Breast epithelium (tissue), 4 donors: Measurements from ENCODE around the gene ABCC1. TPM values are rescaled to one million over a fixed set of nuclear protein-coding genes. Genes with fewer than 3 reads are reported as not detected.
A peak's percentile ranks its signal among the peaks of the same experiment; 100 is the strongest.

Experiments used
- DNase-seq, 2 donors: peaks; one replicate each; pipeline ENCODE4 v3.0.0-alpha.2; 2019; ENCODE audit warnings: low spot score in 2 of 2
- H3K27ac ChIP-seq, 2 donors: fragments of 200-600 bp; sonication (generic) in 1 of 2; one replicate each; pipeline ENCODE4 v1.5.1; 2016 to 2019; ENCODE audit warnings: mild to moderate bottlenecking in 1 of 2
- H3K27me3 ChIP-seq, 2 donors: fragments of 200-600 bp; sonication (generic) in 1 of 2; one replicate each; pipeline versions ENCODE4 v1.5.1 to v1.6.0; 2017 to 2019; ENCODE audit warnings: control low read depth in 1 of 2, mild to moderate bottlenecking in 1 of 2
- H3K36me3 ChIP-seq: fragments of 200-600 bp; one replicate; pipeline ENCODE4 v1.5.1; 2019
- H3K4me1 ChIP-seq, 2 donors: fragments of 200-600 bp; sonication (generic); one replicate each; pipeline ENCODE4 v1.5.1; 2016 to 2019; ENCODE audit warnings: control low read depth in 1 of 2
- H3K4me3 ChIP-seq, 3 donors: fragments of 200-600 bp; sonication (generic); 1 replicate in 2 of 3; 2 replicates in 1 of 3; pipeline ENCODE4 v1.5.1; 2016 to 2019; ENCODE audit warnings: mild to moderate bottlenecking in 3 of 3, moderate library complexity in 2 of 3
- H3K9me3 ChIP-seq, 2 donors: fragments of 200-600 bp; sonication (generic) in 1 of 2; one replicate each; pipeline ENCODE4 v1.5.1; 2016 to 2019; ENCODE audit warnings: control low read depth in 1 of 2
- POLR2A ChIP-seq: fragments of 450-650 bp; IDR thresholded peaks from one replicate; pipeline ENCODE4 v1.6.1; 2016; ENCODE audit warnings: antibody characterized with exemption, mild to moderate bottlenecking, moderate library complexity
- POLR2AphosphoS5 ChIP-seq, 3 donors: sonication (generic); formaldehyde crosslinking; IDR thresholded peaks; one replicate each; pipeline ENCODE4 v1.6.1; 2017; ENCODE audit warnings: antibody characterized with exemption in 3 of 3
- intact Hi-C: fragments of 100-400 bp; cut with DNase I; formaldehyde crosslinking; loops from one replicate; pipeline ENCODE4 v1.15.1; 2023; ENCODE audit warnings: low total_unique reads
- total RNA-seq, 3 donors: library from RNA; depleted of rRNA; stranded (reverse); fragments of >200 nt; gene quantifications; one replicate each; pipeline ENCODE4 v1.1.0, GENCODE V29; 2016
- TF ChIP-seq, protein P1 (sequence below), 3 donors: fragments of 450-650 bp; IDR thresholded peaks; one replicate each; pipeline ENCODE4 v1.5.1; 2016 to 2017; ENCODE audit warnings: antibody characterized with exemption in 3 of 3, mild to moderate bottlenecking in 3 of 3, moderate library complexity in 3 of 3

The ABCC1 gene
- total RNA-seq, 3 donors from 2014 or later, result 14.6 to 26.9 (median 21.3) TPM

DNA sequence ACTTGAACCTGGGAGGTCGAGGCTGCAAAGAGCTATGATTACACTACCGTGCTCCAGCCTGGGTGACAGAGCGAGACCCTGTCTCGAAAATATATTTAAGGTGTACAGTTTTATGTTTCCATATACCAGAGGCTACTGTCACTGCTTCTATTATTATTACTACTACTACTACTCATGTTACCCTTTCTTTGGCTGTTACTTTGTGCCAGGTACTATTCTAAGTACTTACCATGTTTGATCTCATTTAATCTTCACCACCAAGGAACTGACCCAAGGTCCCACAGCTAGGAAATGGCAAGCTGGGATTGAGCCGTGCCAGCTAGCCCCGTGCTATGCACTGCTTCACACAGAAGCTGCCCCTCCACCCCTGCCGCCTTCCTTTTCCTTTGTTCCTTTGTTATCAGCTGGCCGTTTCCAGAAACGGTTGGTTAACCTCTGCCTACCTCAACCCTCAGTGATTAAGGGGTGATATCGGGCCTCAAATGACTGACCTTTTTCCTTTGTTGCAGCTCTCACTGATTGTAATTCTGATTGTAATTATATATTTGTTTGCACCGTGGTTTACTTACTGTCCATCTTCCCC lies 78.4 kb downstream of the ABCC1 start:
- Histone ChIP-seq H3K27me3 (no peaks in the 10 kb centered on the region), H3K9me3 (no peaks in the 10 kb centered on the region), H3K27ac (peak overlapping the region in 1 of 2 donors; percentile 67), H3K36me3 (no peaks in the 10 kb centered on the region), H3K4me1 (peaks cover 4 to 5% of the 10 kb centered on the region in 2 donors), H3K4me3 (no peak overlapping the region)
- TF ChIP-seq POLR2A, result no peak
- intact Hi-C loops, result no loop called here
- no peak for DNase-seq

DNA sequence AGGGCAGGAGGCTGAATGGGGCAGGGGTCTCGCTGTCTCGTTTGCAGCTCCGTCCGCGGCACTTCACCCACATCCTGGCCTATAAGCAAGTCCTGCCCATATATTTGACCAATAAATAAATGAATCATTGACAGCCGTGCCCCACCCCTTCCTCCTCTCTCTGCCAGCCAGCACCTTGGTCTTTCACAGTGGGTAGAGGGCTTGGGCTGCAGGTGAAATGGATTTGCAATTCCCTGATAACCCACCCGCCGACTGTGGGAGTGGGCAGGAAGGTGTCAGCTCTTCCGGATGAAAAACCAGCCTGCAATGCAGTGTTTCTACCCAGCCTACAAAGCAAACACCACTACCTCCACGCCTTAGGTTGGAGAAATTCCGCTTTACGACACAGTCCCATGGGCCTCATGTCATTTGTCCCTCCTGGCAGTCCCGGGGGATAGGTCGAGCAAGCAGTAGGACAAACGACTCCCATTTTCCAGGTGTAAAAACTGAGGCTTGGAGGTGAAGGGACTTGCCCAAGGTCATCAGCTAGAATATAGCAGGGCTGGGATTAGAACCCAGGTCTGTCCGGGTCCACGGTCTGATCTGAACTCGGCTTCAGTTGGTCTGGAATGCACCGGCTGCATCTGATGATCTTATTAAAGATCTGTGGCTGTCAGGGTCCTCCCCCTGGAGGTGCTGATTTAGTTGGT lies 79.0 kb downstream of the ABCC1 start:
- intact Hi-C loops, result no loop called here
- no peak for TF ChIP-seq POLR2AphosphoS5 (IDR thresholded peaks at IDR 0.05)
- TF ChIP-seq, protein P1, sequence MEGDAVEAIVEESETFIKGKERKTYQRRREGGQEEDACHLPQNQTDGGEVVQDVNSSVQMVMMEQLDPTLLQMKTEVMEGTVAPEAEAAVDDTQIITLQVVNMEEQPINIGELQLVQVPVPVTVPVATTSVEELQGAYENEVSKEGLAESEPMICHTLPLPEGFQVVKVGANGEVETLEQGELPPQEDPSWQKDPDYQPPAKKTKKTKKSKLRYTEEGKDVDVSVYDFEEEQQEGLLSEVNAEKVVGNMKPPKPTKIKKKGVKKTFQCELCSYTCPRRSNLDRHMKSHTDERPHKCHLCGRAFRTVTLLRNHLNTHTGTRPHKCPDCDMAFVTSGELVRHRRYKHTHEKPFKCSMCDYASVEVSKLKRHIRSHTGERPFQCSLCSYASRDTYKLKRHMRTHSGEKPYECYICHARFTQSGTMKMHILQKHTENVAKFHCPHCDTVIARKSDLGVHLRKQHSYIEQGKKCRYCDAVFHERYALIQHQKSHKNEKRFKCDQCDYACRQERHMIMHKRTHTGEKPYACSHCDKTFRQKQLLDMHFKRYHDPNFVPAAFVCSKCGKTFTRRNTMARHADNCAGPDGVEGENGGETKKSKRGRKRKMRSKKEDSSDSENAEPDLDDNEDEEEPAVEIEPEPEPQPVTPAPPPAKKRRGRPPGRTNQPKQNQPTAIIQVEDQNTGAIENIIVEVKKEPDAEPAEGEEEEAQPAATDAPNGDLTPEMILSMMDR (IDR thresholded peaks at IDR 0.05), result no peak
- no peak for DNase-seq
- H3K4me3 ChIP-seq, result no peak overlapping the region
- no peaks in the 10 kb centered on the region for H3K36me3 ChIP-seq
- H3K27ac ChIP-seq, result peak overlapping the region in 1 of 2 donors; percentile 67
- no peaks in the 10 kb centered on the region for H3K27me3 ChIP-seq
- H3K4me1 ChIP-seq, result peaks cover 4 to 5% of the 10 kb centered on the region in 2 donors
- H3K9me3 ChIP-seq, result no peaks in the 10 kb centered on the region

DNA sequence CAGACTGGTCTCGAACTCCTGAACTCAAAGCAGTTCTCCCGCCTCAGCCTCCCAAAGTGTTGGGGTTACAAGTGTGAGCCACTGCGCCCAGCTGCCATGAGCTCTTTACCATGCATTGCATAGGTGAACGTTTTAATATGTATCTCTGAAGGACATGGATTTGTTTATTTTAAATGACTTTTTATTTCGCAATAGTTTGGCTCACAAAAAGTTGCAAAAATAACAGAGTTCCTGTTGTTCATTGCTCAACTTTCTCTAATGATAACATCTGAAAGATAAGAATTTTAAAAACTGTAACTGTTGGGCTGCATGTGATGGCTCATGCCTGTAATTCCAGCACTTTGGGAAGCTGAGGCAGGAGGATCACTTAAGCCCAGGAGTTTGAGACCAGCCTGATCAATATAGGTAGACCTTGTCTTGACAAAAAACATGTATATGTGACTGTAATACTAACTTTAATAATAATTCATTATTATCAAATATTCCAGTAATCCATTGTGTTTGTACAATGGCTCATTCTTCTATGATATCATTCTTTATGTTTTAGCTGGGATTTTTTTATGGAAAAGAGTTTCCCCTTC lies 80.1 kb downstream of the ABCC1 start:
- DNase-seq, result no peak
- Histone ChIP-seq H3K9me3 (no peaks in the 10 kb centered on the region), H3K27ac (peak overlapping the region; percentile 23 to 62), H3K4me3 (no peak overlapping the region), H3K4me1 (peaks cover 4 to 5% of the 10 kb centered on the region in 2 donors), H3K27me3 (no peaks in the 10 kb centered on the region), H3K36me3 (no peaks in the 10 kb centered on the region)
- TF ChIP-seq POLR2AphosphoS5 (IDR thresholded peaks at IDR 0.05), result peak in 1 of 3 donors; percentile 20
- TF ChIP-seq, protein P1 (IDR thresholded peaks at IDR 0.05), result no peak
- intact Hi-C loops, result no loop called here

DNA sequence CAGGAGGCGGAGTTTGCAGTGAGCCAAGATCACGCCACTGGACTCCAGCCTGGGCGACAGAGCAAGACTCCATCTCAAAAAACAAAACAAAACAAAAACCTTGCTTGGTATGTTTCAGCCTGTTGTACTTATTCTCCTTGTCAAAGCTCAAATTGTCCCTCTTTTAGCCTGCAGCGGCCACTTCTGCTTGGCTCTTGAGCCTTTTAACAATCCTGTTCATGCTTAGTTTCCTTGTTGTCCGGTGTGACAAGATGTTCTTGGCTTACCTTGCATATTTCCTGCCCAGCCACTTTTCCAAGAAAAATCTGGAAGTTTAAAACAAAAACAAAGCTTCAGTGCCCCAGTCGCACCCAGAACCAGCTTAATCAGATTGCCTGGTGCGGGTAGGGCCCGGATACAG lies 81.0 kb downstream of the ABCC1 start:
- Histone ChIP-seq H3K4me1 (peaks cover 4 to 5% of the 10 kb centered on the region in 2 donors), H3K27ac (peak overlapping the region; percentile 23 to 62), H3K27me3 (no peaks in the 10 kb centered on the region), H3K4me3 (no peak overlapping the region), H3K36me3 (no peaks in the 10 kb centered on the region), H3K9me3 (no peaks in the 10 kb centered on the region)
- intact Hi-C loops, result no loop called here
- no peak for TF ChIP-seq POLR2AphosphoS5 (IDR thresholded peaks at IDR 0.05)
- TF ChIP-seq, protein P1 (IDR thresholded peaks at IDR 0.05), result no peak
- TF ChIP-seq POLR2A, result no peak
- peak in 1 of 2 donors; percentile 41 for DNase-seq

DNA sequence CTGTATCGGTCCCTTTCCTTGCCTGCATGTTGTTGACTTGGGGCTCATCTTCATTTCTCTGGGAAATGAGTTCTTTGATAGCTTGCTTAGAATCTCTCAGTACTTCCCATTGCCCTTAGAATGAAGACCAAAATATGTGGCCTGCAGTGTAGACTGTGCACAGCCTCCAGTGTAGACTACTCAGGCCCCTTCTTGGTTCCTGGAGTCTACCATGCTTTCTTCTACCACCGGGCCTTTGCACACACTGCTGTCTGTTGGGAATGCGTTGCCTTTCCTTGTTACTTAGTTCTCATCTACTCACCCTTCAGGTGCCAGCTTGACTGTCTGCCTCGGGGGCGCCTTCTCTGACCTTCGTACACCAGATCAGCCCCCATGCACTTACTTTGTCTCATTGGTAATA lies 82.0 kb downstream of the ABCC1 start:
- H3K27me3 ChIP-seq, result no peaks in the 10 kb centered on the region
- no peak overlapping the region for H3K27ac ChIP-seq
- TF ChIP-seq POLR2A (no peak), POLR2AphosphoS5 (IDR thresholded peaks at IDR 0.05) (no peak)
- TF ChIP-seq, protein P1 (IDR thresholded peaks at IDR 0.05), result no peak
- H3K4me3 ChIP-seq, result no peak overlapping the region
- intact Hi-C loops, result no loop called here
- no peak for DNase-seq
- H3K36me3 ChIP-seq, result no peaks in the 10 kb centered on the region
- no peaks in the 10 kb centered on the region for H3K9me3 ChIP-seq
- H3K4me1 ChIP-seq, result peaks cover 0 to 4% of the 10 kb centered on the region in 2 donors
